ENCODE measurements around the gene S100A16.

GRCh38 chr1:153611356-153611755 lies 1.6 kb downstream of the S100A16 start:
- no peak for TF ChIP-seq USF2 (CRISPR knock-in tag; IDR thresholded peaks at IDR 0.05)
- no peak for TF ChIP-seq CBX8 (IDR thresholded peaks at IDR 0.05; ENCODE audit: borderline replicate concordance, extremely low read depth, low read depth, low read length, poor library complexity, severe bottlenecking)
- TF ChIP-seq ATF4 (CRISPR knock-in tag; IDR thresholded peaks at IDR 0.05): no peak
- no peak for TF ChIP-seq NBN (IDR thresholded peaks at IDR 0.05; ENCODE audit: low read depth)
- no peak for TF ChIP-seq YY1 (IDR thresholded peaks at IDR 0.05; ENCODE audit: borderline replicate concordance in 1 of 3, control insufficient read depth in 1 of 3, extremely low read depth in 1 of 3, insufficient read depth in 3 of 3, insufficient read length in 1 of 3, insufficient replicate concordance in 2 of 3, low read depth in 1 of 3, low read length in 2 of 3)
- no peak for TF ChIP-seq FUS (optimal IDR thresholded peaks at IDR 0.05; ENCODE audit: low read depth, low read length)
- no peak for TF ChIP-seq CTCF (IDR thresholded peaks at IDR 0.05 in 2 of 3, conservative IDR thresholded peaks at IDR 0.05 in 1 of 3; ENCODE audit: insufficient read depth in 2 of 3, low read depth in 1 of 3, low read length in 3 of 3)
- TF ChIP-seq ZNF740 (CRISPR knock-in tag; IDR thresholded peaks at IDR 0.05): no peak
- TF ChIP-seq ZNF740 (tag; IDR thresholded peaks at IDR 0.05): no peak
- TF ChIP-seq FOXA1 (IDR thresholded peaks at IDR 0.05; ENCODE audit: borderline replicate concordance): no peak
- TF ChIP-seq L3MBTL2 (IDR thresholded peaks at IDR 0.05): no peak
- TF ChIP-seq RFX5 (IDR thresholded peaks at IDR 0.05; ENCODE audit: low read depth, low read length): no peak
- TF ChIP-seq RCOR1 (IDR thresholded peaks at IDR 0.05; ENCODE audit: borderline replicate concordance in 1 of 2, low read depth in 2 of 2, low read length in 2 of 2): no peak

Data from K562 (cell line).